GM21576 (cell line): ENCODE results near the gene NTPCR.
"Not testable (repeated sequence)": the region's sequence is repeated elsewhere in the genome, so short reads cannot be mapped to it uniquely, and the experiment has no call there.

Experiments used
- ATAC-seq: cut with Tn5 transposase; IDR thresholded peaks from one replicate; pipeline ENCODE4 v1.9.1; 2021; ENCODE audit warnings: mild to moderate bottlenecking, moderate library complexity; ENCODE audit not compliant: unreplicated experiment

Gene NTPCR

DNA sequence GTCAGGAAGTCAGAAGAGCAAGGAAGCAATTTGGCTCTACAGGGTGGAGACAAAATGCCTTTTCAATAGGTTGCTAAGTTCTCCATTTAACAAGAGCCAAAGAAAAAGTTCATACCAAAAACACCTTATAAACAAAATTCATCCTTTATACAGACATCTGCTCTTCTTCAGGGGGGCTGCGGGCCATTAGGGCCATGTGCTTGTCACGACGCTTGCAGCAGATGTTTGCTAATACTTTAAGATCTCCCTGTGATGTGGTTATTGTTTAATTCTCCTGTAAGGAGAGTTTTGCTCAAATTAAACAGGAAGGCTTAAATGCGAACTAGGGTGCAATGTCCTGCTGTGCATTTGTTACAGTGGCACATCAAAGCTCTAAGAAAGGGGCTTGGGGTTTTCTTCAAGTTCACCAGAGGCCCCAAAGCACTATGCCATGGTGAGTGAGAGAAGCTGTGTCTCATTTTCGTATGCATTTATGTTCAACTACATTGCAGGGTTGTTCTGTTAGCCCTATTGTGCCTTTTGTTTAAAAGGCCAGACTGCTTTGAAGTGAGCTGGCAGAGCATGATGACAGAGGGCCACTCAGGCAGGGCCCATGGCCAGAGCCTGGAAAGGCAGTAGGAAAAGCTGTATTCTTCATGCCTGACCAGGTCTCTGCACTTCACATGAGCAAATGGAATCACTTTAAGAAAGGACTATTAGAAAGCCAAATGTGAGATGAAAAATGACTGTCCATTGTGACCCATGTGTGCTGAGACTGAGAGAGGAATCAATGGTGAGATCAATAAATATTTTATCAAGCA is 24.8 kb upstream of the NTPCR start:
- ATAC-seq: no peak

DNA sequence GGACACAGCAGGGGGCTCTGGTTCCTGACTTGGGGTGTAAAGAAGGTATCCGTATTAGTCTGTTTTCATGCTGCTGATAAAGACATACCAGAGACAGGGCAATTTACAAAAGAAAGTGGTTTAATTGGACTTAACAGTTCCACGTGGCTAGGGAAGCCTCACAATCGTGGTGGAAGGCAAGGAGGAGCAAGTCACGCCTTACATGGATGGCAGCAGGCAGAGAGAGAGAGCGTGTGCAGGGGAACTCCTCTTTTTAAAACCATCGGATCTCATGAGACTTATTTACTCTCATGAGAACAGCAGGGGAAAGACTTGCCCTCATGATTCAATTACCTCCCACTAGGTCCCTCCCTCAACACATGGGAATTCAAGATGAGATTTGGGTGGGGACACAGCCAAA is 23.2 kb upstream of the NTPCR start:
- not testable (repeated sequence) for ATAC-seq

DNA sequence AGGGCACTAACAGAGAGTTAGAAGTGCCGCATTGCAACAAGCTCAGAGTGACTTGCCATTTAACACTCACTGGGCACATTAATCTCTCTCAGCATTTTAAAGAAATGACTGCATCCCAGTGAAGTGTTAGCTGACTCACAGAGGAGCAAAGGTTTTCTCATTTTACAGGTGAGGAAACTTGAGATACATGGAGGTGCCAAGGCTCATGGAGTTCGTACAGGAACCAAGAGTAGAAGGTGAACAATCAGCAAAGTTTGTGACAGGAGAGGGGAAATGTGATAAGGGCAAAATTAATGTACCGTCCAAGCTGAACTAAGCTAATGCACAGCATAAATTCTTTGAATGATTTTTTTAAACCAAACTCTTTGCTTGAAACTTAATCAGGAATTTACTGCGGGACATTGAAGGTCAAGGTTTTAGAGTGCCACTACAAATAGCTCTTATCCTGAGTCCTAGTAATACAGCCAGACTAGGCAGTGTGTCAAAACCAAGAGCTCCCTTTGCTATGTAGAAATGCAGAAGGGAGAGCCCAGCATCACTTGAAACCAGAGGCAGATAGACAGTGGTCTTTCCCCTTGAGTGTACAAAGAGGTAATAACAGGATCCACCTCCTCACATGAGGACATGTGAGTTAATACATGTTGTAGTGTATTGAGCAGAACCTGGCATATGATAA is 22.4 kb upstream of the NTPCR start:
- ATAC-seq: no peak

DNA sequence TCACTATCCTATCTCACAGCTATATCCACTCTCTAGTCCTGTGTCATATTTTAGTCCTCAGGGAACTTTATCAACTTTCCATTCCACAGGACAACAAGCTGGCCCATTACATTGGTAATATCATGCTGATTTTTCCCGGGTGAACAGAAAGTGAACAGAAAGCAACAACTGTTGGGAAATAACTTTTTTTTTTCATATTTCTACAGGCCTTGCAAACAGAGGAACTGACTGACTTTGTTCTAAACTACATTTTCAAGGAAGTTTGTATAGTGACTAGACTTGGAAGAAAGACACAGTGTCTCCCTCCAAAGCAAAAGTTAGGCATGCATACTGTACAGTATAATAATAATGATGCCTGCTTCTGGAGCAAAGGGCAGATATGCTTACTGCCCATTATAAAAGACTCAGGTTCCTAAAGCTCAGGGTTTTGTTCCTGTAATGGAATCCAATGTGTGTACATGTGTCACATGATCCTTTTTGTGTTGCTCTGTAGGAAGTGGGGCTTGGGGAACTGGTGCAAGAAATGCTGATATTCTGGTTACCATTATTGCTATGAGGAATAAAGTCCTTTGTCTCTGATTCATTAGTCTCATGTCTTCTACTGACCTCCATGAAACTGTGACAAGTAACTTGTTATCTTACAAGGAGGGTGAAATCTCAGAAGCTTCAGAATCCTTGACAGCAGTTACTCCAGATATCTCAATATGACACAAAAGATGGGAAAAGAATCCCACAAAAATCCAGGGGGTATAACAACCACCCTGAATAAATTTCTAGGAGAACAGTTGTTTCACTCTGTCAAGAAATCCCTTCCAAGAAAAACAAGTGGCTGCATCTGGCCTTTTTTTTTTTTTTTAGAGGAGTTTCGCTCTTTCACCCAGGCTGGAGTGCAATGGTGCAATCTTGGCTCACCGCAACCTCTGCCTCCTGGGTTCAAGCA is 17.7 kb upstream of the NTPCR start:
- no peak for ATAC-seq

DNA sequence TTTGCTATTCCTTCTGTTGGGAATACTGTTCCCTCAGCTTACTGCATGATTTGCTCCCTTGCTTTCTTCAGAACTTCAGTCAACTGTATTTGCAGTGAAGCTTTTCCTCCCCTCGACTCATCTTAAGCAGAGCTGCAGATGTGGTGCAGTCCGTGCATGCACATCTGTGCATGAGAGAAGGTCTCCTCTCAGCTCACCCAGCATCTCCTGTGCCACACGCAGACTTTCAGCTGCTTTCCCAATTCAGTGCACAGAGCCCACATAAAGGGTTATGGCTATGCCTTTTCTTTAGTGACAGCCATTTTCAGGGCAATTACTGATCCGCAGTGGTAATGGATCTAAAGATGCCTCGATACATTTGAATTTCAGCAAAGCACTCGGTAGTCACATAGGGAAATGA is 13.5 kb upstream of the NTPCR start:
- no peak for ATAC-seq

DNA sequence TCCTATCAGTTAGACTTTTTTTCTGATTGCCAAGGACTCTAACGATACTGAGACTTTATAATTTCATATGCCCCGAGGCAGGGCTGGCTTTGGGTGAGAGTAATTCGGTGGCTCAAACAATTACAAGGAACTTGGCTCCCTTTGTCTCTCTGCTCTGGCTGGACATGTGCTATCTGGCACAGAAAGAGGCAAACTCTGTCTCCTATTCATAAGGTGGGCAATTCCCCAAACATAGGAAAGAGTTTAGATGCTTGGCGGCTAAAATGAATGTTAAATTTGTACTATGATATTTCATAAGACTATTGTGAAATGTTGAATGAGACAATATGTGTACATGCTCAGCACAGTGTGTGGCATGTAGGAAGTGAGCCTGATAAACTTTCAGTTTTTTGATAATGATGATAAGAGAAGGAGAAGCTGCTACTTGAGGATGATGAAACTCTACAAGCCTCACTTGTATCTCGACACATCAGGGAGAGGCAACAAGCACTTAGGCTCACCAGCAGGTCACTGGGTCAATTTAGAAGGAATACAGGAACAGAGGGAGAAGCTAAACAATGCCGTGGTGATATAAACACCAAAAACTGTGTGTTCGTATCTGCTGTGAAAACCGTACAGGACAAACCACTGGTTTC is 12.6 kb upstream of the NTPCR start:
- no peak for ATAC-seq

DNA sequence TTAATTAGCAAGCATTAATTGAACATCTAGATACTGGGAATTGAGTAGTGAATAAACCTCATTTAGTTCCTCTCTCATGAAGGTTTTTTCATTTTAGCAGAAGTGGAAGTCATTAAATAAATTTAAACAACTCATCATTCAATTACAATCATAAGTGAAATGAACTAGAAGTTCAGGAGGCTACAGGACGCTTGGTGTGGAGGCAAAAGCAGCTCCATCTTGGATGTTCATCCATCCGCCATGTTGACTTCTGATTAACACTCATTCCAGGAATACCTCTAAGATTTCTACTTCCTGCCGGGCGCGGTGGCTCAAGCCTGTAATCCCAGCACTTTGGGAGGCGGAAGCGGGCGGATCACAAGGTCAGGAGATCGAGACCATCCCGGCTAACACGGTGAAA is 11.5 kb upstream of the NTPCR start:
- ATAC-seq: no peak

DNA sequence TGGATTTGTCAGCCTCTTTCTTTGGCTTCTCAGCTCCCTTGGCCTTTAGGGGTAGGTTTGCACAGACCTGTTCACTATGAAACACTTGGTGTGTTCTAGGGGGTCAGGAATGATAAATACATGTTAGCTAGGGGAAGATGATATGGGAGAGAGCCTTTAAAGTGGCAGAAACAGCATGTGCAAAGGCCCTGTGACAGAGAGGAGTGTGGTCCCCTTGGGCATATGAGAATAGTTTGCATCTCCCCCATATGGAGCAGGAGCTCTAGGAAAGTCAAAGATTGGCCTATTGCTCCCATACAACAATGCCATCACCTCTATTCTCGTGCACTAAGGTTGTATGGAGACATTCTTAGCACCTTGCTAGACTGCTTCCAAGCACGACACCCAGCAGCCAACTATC is 10.7 kb upstream of the NTPCR start:
- no peak for ATAC-seq

DNA sequence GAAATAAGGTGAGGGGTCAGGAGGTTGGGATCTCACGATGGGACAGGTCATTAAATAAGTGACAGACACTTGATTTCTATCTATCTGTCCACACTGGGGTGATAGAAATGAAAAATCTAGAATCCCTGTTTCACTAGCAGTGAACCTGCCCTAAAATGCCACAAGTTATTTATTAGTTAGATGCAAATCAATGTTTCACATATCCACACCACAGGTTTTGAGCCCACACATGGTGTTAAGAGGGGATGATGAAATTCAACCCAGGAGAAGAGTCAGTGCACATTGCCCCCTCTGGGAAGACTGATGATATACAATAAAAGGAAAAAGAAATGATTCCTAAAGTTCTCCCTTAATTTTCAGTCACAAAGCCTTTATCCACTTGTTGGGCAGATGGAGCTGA is 10.1 kb upstream of the NTPCR start:
- no peak for ATAC-seq

DNA sequence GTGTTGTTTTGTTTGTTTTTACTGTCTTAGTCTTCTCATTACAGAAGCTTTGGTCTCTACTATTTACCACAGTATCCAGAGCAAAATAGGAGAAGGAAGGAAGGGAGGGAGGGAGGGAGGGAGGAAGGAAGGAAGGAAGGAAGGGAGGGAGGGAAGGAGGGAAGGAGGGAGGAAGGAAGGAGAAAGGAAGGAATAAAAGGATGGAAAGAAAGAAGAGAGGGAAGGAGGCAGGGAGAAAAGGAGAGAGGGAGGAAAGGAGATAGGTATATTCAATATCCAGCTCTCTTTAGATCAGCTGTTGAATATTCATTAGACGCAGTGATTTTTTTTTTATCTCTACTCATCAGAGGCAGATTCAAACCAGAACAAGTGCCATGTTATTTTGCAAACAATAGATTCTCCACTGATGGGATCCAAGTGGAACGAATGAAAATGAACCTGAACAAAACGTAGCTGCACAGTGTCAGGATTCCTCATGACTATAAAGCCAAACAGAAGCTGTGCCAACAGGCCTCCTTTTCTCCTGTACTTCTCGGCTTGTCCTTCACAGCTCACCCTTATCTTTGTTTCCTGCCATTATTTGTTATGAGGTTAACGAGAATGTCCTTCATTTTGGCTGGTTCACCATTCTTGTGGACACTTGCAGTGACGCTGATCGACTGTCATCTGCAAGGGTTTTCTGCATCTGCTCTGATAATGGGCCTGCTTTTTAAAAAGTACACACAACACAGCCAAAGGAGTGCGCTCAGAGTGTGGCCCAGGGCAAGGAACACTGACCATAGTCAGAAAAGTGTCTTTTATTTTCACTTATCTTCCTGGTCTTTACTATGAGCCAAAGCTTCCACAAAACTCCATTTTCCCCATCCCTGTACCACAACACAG is 7.8 kb upstream of the NTPCR start:
- no peak for ATAC-seq

DNA sequence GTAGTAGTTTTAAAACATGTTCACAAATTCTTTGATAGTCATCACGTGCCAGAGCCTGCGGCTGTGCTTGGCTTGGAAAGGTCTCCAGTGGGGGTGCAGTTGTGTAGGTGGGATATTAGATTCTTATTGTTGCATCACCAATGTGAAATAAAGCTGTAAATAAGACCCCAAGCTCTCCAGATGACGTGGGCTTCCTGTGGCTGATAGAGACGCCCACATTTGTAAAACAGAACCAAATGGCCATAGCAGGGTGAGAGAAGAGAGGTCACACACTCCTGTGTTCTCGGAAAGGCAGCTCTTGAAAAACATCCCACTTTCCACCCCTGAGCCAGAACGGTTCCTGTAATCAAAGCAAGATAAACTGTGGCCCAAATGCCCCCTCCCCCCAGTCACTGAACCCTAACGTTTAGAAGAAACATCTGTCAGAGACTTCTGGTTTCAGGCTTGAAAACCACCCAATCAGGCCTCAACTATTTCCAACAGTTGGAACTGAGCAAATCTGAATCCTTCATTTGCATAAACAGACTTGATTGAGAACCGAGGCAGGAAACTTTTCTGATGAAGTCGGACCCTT is 6.6 kb upstream of the NTPCR start:
- ATAC-seq: peak; percentile 55

DNA sequence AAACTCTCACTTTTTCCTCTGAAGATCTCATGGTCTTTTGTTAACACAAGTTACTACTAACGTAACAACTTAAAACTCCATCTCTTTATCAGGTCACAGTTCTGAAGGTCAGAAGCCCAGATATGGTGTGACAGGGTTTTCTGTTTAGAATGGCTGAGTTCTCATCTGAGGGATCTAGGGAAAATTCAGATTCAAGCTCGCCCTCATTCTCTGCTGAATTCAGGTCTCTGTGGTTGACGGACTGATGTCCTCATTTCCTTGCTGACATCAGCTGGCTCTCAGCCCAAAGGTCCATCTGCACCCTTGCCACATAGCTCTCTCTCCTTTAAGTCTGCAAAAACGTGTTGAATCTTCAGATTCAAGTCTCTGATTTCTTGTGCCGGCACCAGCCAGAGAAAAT is 6.1 kb upstream of the NTPCR start:
- ATAC-seq: no peak

DNA sequence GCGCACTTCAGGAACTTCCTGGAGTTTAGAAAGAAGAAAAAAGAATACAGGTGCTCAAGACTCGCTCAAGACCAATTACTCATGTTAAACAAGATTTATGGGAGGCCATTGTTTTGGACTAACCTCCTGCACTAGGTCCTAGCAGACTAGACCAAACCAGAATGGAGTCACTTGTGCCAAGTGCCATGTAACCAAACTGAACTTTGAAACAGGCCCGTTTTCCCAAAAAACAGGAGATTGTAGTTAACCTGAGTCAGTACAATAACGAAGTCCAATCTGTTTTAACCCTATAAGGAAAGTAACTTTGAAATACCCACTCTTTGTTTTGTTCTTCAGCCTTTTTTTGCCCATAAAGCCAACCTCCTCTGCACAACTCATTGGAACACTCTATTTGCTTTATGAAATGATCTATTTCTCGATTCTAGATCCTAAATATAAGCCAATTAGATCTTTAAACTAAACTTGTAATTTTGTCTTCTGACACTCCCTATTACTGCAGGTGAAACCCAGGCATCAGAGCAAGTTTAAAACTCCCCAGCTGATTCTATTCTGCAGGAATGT is 695 bp upstream of the NTPCR start:
- no peak for ATAC-seq

DNA sequence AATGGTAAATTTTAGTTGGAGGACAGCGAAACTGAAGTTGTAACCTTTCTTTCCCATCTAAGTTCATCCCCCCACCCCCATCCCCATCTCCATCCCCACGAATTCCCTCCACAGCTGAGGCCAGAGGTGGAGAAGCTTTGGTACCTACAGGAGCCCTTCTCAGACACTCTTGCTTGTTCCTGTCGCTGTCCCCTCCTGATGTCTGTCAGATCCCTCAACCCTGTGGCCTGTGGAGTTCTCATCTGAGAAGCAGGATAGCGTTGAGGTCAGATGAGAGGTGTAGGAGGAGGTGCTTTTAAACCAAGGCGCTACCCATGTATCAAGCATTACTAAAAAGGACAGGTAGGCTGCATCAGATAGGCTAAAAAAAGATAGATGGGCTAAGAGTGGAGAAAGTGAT is 769 bp downstream of the NTPCR start:
- peak; percentile 30 for ATAC-seq

DNA sequence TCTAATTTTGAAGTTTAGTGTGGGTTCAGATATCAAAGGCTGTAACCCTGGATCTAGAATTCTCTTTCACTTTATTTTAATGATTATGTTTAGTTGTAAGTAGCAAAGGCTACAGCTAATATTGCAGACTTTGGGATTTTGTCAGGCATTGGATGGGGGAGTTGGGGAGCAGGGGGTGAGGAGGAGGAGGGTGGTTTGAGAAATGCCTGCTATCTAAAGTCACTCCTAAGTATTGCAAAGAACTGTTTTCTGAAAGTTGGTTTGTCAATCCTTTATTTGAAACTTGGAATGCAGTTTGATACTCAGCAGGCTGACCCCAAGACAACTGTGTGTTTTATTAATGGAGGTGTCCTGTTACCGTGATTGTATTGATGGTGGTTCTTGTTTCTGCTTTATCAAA is 1.2 kb downstream of the NTPCR start:
- no peak for ATAC-seq

DNA sequence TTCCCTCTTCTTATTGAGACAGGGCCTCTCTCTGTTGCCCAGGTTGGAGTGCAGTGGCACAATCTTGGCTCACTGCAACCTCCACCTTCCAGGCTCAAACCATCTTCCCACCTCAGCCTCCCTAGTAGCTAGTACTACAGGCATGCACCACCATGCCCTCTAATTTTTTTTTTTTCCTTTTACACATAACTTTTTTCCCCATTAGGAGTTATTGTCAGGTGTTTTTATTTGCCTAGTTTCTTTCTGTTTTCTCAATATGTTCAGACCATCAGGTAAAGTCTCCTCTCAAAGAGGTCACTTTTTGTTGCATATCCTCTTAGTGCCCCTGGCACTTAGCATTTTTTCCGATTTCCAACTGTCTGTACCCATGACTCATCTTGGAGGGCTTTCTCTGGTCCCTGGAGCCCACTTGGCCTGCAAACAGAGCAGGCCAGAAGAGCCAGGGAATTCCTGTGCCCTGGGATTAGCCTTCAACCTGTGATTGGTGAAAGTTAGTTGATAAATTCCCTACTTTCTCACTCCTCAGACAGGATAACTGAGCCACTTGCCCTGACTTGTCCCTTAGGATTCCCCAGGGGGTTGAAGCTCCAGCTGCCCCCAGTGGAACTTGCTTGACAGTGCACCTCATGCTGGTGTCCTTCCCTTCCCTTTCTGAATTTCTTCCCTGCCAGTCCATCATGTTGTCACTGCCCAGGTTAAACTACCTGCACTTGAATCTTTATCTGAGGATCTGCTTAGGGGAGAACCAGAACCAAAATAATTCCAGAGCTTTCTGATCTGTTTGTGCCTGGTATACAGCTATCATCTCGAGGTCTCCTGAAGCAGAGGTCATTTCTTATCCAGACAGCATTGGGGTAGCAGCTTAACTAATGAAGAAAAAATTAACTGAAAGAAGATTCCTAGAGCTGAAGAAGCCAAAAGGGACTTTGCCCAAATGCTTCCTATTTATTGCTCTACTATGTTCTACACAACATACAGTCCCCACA is 2.4 kb downstream of the NTPCR start:
- peak; percentile 54 for ATAC-seq

DNA sequence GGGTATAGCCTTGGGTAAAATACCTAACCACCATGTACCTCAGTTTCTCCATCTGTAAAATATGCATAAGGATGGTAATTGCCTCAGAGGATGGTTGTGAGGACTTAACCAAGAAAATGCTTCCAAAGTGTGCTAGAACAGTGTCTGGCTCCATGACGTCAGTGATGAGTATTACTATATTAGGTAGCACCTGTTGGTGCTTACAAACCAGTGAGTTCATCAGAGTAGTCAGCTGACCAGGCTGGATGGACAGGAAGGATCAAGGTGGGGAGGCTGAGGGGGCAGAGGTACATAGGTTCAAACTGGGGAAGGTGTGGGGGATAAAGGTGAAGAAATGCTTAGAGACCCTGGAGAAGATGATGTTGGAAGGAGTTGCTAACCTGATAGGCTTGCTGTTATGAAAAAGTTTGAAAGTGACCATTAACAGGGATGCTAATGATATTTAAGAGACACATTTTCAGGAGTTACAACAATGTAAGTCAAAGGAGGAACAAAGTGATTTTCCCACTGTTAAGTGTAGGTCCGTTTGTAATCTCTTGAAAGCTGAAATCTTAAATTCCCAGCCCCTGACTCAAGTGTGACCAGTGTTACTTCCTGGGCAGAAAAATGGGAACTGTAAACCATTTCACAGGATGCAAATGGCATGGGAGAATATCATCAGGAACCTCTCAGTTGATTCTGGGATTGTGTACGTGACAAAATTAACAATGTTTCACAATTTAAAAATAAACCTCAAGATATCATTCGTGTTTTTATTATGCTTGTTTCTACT is 4.4 kb downstream of the NTPCR start:
- ATAC-seq: no peak
